Neural cell (in vitro differentiated cells): ENCODE data around the gene REG1B. TPM values are rescaled to one million over a fixed set of nuclear protein-coding genes. Genes with fewer than 3 reads are reported as not detected.
"Not testable (repeated sequence)": the region's sequence is repeated elsewhere in the genome, so short reads cannot be mapped to it uniquely, and the experiment has no call there.

Source experiments
- H2AFZ ChIP-seq: fragments of 200-600, 300-800 bp; sonication (generic), shearing (Covaris generic); 2 replicates; pipeline ENCODE4 v1.6.0; 2014; ENCODE audit warnings: low read depth, mild to moderate bottlenecking, antibody characterized with exemption, low read length, moderate library complexity
- H3F3A ChIP-seq: fragments of 200-600 bp; shearing (Covaris generic); 2 replicates; pipeline ENCODE4 v1.6.1; 2016; ENCODE audit warnings: mild to moderate bottlenecking, moderate library complexity, mixed read lengths, antibody characterized with exemption, low read length; ENCODE audit not compliant: insufficient read depth, poor library complexity, severe bottlenecking
- H3K27ac ChIP-seq: fragments of 200-600, 300-800 bp; sonication (generic), shearing (Covaris generic); 2 replicates; pipeline ENCODE4 v1.5.1; 2014; ENCODE audit warnings: mild to moderate bottlenecking, low read length, moderate library complexity
- H3K27me3 ChIP-seq: fragments of 300-800, 200-600 bp; sonication (generic), shearing (Covaris generic); 2 replicates; pipeline ENCODE4 v1.6.0; 2014; ENCODE audit warnings: mild to moderate bottlenecking, low read depth, low read length, moderate library complexity; ENCODE audit not compliant: insufficient read depth
- H3K36me3 ChIP-seq: fragments of 300-800, 200-600 bp; sonication (generic), shearing (Covaris generic); 2 replicates; pipeline ENCODE4 v1.5.1; 2014; ENCODE audit warnings: mild to moderate bottlenecking, antibody characterized with exemption, low read length, moderate library complexity; ENCODE audit not compliant: insufficient read depth
- H3K4me2 ChIP-seq: fragments of 300-800, 200-600 bp; sonication (generic), shearing (Covaris generic); 2 replicates; pipeline ENCODE4 v1.6.0; 2014; ENCODE audit warnings: mild to moderate bottlenecking, low read length
- H3K4me3 ChIP-seq: fragments of 300-800, 200-600 bp; sonication (generic), shearing (Covaris generic); 2 replicates; pipeline ENCODE4 v1.5.1; 2014; ENCODE audit warnings: mild to moderate bottlenecking, low read length, moderate library complexity
- H3K79me2 ChIP-seq: fragments of 200-600 bp; shearing (Covaris generic); replicated peaks from 2 replicates; pipeline ENCODE4 v1.6.0; 2014; ENCODE audit warnings: mild to moderate bottlenecking, low read length, moderate library complexity; ENCODE audit not compliant: insufficient read depth
- H3K9ac ChIP-seq: fragments of 300-800, 200-600 bp; sonication (generic), shearing (Covaris generic); 2 replicates; pipeline ENCODE4 v1.6.1; 2016; ENCODE audit warnings: mild to moderate bottlenecking, low read length, mixed read lengths
- H3K9me2 ChIP-seq: fragments of 200-600 bp; shearing (Covaris generic); 2 replicates; pipeline ENCODE4 v1.6.1; 2016; ENCODE audit warnings: mild to moderate bottlenecking, low read length, mixed read lengths; ENCODE audit not compliant: insufficient read depth
- H3K9me3 ChIP-seq: fragments of 200-600, 300-800 bp; sonication (generic), shearing (Covaris generic); 2 replicates; pipeline ENCODE4 v1.6.1; 2016; ENCODE audit warnings: mild to moderate bottlenecking, mixed run types, low read length, moderate library complexity, mixed read lengths
- H4K20me1 ChIP-seq: fragments of 200-600 bp; shearing (Covaris generic); 2 replicates; pipeline ENCODE4 v1.6.1; 2016; ENCODE audit warnings: mild to moderate bottlenecking, mixed run types; ENCODE audit not compliant: insufficient read depth
- CTCF ChIP-seq: fragments of 450-650 bp; IDR thresholded peaks from 2 replicates; pipeline ENCODE4 v1.5.1; 2014; ENCODE audit warnings: antibody characterized with exemption, mild to moderate bottlenecking, moderate library complexity; ENCODE audit not compliant: poor library complexity, severe bottlenecking
- EP300 ChIP-seq: fragments of 450-650 bp; conservative IDR thresholded peaks from 2 replicates; pipeline ENCODE4 v1.6.1; 2014; ENCODE audit warnings: antibody characterized with exemption, mild to moderate bottlenecking, moderate library complexity; ENCODE audit not compliant: poor library complexity, severe bottlenecking
- EZH2 ChIP-seq: fragments of 200-600, 300-800 bp; shearing (Covaris generic), sonication (generic); IDR thresholded peaks from 2 replicates; pipeline ENCODE4 v1.6.1; 2014; ENCODE audit warnings: antibody characterized with exemption, low read length, borderline replicate concordance, mild to moderate bottlenecking; ENCODE audit not compliant: insufficient read depth, poor library complexity, severe bottlenecking
- MXI1 ChIP-seq: fragments of 450-650 bp; conservative IDR thresholded peaks from 2 replicates; pipeline ENCODE4 v1.6.1; 2014; ENCODE audit warnings: antibody characterized with exemption, mild to moderate bottlenecking; ENCODE audit not compliant: poor library complexity, severe bottlenecking
- POLR2AphosphoS5 ChIP-seq: IDR thresholded peaks from 2 replicates; pipeline ENCODE4 v1.6.1; 2012
- RAD21 ChIP-seq: fragments of 450-650 bp; conservative IDR thresholded peaks from 2 replicates; pipeline ENCODE4 v1.6.1; 2014; ENCODE audit warnings: antibody characterized with exemption, mild to moderate bottlenecking, moderate library complexity
- SMC3 ChIP-seq: fragments of 450-650 bp; conservative IDR thresholded peaks from 2 replicates; pipeline ENCODE4 v1.6.1; 2014; ENCODE audit warnings: antibody characterized with exemption, mild to moderate bottlenecking, moderate library complexity; ENCODE audit not compliant: poor library complexity
- TAF1 ChIP-seq: IDR thresholded peaks from 2 replicates; pipeline ENCODE4 v1.6.1; 2012; ENCODE audit warnings: low read depth
- polyA plus RNA-seq: library from polyadenylated mRNA; depleted of rRNA; stranded (reverse); fragments of >200 nt; gene quantifications from 2 replicates; pipeline ENCODE4 v1.2.3, GENCODE V29; 2014

REG1B gene
- polyA plus RNA-seq, 1 donor from 2014 or later = not detected

GRCh38 chr2:79065201-79065600 is 22.6 kb downstream of the REG1B start:
- no peak overlapping the region for H3K27ac ChIP-seq
- no peaks in the 10 kb centered on the region for H3K9me3 ChIP-seq
- no peaks in the 10 kb centered on the region for H3F3A ChIP-seq
- H3K4me3 ChIP-seq = no peak overlapping the region
- H2AFZ ChIP-seq = no peak overlapping the region
- TF ChIP-seq TAF1 = no peak
- H3K4me2 ChIP-seq = no peak overlapping the region
- H3K79me2 ChIP-seq = no peaks in the 10 kb centered on the region
- H4K20me1 ChIP-seq = no peaks in the 10 kb centered on the region
- no peaks in the 10 kb centered on the region for H3K27me3 ChIP-seq
- no peak overlapping the region for H3K9ac ChIP-seq
- H3K36me3 ChIP-seq = no peaks in the 10 kb centered on the region
- H3K9me2 ChIP-seq = no peaks in the 10 kb centered on the region

DNA sequence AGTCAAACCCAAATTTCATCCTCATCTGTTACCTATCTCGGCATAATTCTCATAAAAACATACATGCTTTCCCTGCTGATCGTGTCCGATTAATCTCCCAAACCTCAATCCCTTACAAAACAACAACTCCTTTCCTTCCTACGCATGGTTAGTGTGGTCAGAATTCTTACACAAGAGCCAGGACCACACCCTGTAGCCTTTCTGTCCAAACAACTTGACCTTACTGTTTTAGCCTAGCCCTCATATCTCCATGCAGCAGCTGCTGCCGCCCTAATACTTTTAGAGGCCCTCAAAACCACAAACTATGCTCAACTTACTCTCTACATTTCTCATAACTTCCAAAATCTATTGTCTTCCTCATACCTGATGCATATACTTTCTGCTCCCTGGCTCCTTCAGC is 33.0 kb downstream of the REG1B start:
- H3K36me3 ChIP-seq, H3F3A ChIP-seq, H4K20me1 ChIP-seq, H3K79me2 ChIP-seq, H3K9ac ChIP-seq, H3K9me2 ChIP-seq, H2AFZ ChIP-seq, H3K4me2 ChIP-seq, H3K9me3 ChIP-seq, H3K4me3 ChIP-seq, H3K27ac ChIP-seq, H3K27me3 ChIP-seq: not testable (repeated sequence)

DNA sequence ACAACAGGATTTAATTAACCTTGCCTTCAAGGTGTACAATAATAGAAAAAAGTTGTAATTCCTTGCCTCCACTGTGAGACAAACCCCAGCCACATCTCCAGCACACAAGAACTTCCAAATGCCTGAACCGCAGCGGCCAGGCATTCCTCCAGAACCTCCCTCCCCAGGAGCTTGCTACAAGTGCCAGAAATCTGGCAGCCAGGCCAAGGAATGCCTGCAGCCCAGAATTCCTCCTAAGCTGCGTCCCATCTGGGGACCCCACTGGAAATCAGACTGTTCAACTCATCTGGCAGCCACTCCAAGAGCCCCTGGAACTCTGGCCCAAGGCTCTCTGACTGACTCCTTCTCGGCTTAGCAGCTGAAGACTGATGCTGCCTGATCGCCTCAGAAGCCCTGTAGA is 34.3 kb downstream of the REG1B start:
- not testable (repeated sequence) for H3K27me3 ChIP-seq, H3K4me2 ChIP-seq, H3K9me2 ChIP-seq

GRCh38 chr2:79041032-79041448 is 46.8 kb downstream of the REG1B start:
- no peaks in the 10 kb centered on the region for H3K79me2 ChIP-seq
- H3K36me3 ChIP-seq = no peaks in the 10 kb centered on the region
- no peaks in the 10 kb centered on the region for H3K9me2 ChIP-seq
- H3K27me3 ChIP-seq = no peaks in the 10 kb centered on the region
- no peak overlapping the region for H3K9ac ChIP-seq
- TF ChIP-seq EZH2 (no peak), CTCF (peak; percentile 75), EP300 (no peak), MXI1 (no peak), TAF1 (no peak), RAD21 (peak; percentile 81), SMC3 (peak; percentile 81), POLR2AphosphoS5 (no peak)
- H3K4me3 ChIP-seq = no peak overlapping the region
- H3F3A ChIP-seq = no peaks in the 10 kb centered on the region
- no peaks in the 10 kb centered on the region for H4K20me1 ChIP-seq
- no peak overlapping the region for H3K27ac ChIP-seq
- no peak overlapping the region for H2AFZ ChIP-seq
- no peak overlapping the region for H3K4me2 ChIP-seq
- no peaks in the 10 kb centered on the region for H3K9me3 ChIP-seq

More for the DNA sequence above, 34.3 kb downstream of the REG1B start:
- not testable (repeated sequence) for H3K79me2 ChIP-seq, H3F3A ChIP-seq, H3K9ac ChIP-seq, H3K27ac ChIP-seq, H3K4me3 ChIP-seq, H4K20me1 ChIP-seq, H2AFZ ChIP-seq, H3K9me3 ChIP-seq, H3K36me3 ChIP-seq
